H1 (cell line): Measurements from ENCODE around the gene PROSER2. TPM values are rescaled to one million over a fixed set of nuclear protein-coding genes. Genes with fewer than 3 reads are reported as not detected.

ENCODE experiments used
- CTCF ChIA-PET: fragments of 300-600 bp; sonication (Branson Sonifier 250); formaldehyde crosslinking; loops from one replicate; lab custom pipeline; 2021; ENCODE audit not compliant: partially characterized antibody; lab: Charles Lee
- POLR2A ChIA-PET: fragments of 300-600 bp; sonication (Branson Sonifier 250); formaldehyde crosslinking; loops from one replicate; lab custom pipeline; 2021; ENCODE audit warnings: inconsistent platforms; ENCODE audit not compliant: partially characterized antibody; lab: Charles Lee
- DNase-seq, 2 experiments: peaks; one replicate each; pipeline versions ENCODE4 v3.0.0 to v3.0.0-alpha.2; 2010 to 2022; ENCODE audit warnings: low spot score in 2 of 2, low read depth in 1 of 2, mixed read lengths in 1 of 2
- FAIRE-seq: peaks from 2 replicates; lab custom pipeline; 2011; peaks lifted over from hg19 to GRCh38; lab: Jason Lieb, UNC
- H2AFZ ChIP-seq: 2 replicates; pipeline ENCODE4 v1.8.1; 2012; ENCODE audit warnings: low read length, inconsistent platforms
- H2AK5ac ChIP-seq: 2 replicates; pipeline ENCODE4 v1.6.1; 2013; ENCODE audit warnings: low read depth, low read length
- H2BK120ac ChIP-seq: replicated peaks from 2 replicates; pipeline ENCODE3; 2013; ENCODE audit warnings: low read depth, low read length, inconsistent platforms
- H2BK12ac ChIP-seq: 2 replicates; pipeline ENCODE4 v1.6.1; 2013; ENCODE audit warnings: low read depth, low read length
- H2BK15ac ChIP-seq: 2 replicates; pipeline ENCODE4 v1.6.1; 2013; ENCODE audit warnings: low read length
- H2BK20ac ChIP-seq: 2 replicates; pipeline ENCODE4 v1.6.1; 2013; ENCODE audit warnings: low read length
- H2BK5ac ChIP-seq: 2 replicates; pipeline ENCODE4 v1.6.1; 2013; ENCODE audit warnings: low read depth, low read length
- H3K14ac ChIP-seq: 2 replicates; pipeline ENCODE4 v1.6.1; 2013; ENCODE audit warnings: inconsistent platforms; ENCODE audit not compliant: insufficient read length
- H3K18ac ChIP-seq: 2 replicates; pipeline ENCODE4 v1.6.1; 2013; ENCODE audit warnings: low read length; ENCODE audit errors: extremely low read depth
- H3K23ac ChIP-seq: 2 replicates; pipeline ENCODE4 v1.6.1; 2013; ENCODE audit warnings: inconsistent platforms; ENCODE audit not compliant: insufficient read length
- H3K23me2 ChIP-seq: 2 replicates; pipeline ENCODE4 v1.6.1; 2013; ENCODE audit warnings: low read depth, low read length
- H3K27ac ChIP-seq: 2 replicates; pipeline ENCODE4 v1.6.1; 2011; ENCODE audit warnings: low read depth, low read length, inconsistent platforms
- H3K27me3 ChIP-seq, 4 experiments: replicated peaks in 1 of 4; 1 replicate in 1 of 4; 2 replicates in 3 of 4; pipeline versions ENCODE4 v1.6.1 to v1.8.1; 2011 to 2013; ENCODE audit warnings: low read length in 3 of 4, mild to moderate bottlenecking in 3 of 4, inconsistent platforms in 2 of 4, mixed read lengths in 2 of 4, moderate library complexity in 1 of 4; ENCODE audit not compliant: control insufficient read depth in 3 of 4, insufficient read depth in 3 of 4; ENCODE audit errors: extremely low read depth in 1 of 4
- H3K36me3 ChIP-seq, 4 experiments: 2 replicates each; pipeline versions ENCODE4 v1.6.1 to v1.8.1; 2011 to 2013; ENCODE audit warnings: mild to moderate bottlenecking in 4 of 4, low read length in 3 of 4, moderate library complexity in 2 of 4, control low read depth in 1 of 4, inconsistent platforms in 1 of 4; ENCODE audit not compliant: insufficient read depth in 4 of 4, control insufficient read depth in 2 of 4
- H3K4ac ChIP-seq: replicated peaks from 2 replicates; pipeline ENCODE3; 2013; ENCODE audit warnings: low read length, low read depth, mixed read lengths, inconsistent platforms; ENCODE audit not compliant: insufficient read length
- H3K4me1 ChIP-seq, 4 experiments: replicated peaks in 1 of 4; 1 replicate in 1 of 4; 2 replicates in 3 of 4; pipeline versions ENCODE4 v1.6.1 to v1.8.1; 2011 to 2013; ENCODE audit warnings: low read length in 3 of 4, inconsistent platforms in 2 of 4, mixed read lengths in 1 of 4; ENCODE audit not compliant: insufficient read depth in 4 of 4, control insufficient read depth in 3 of 4
- H3K4me2 ChIP-seq, 2 experiments: 2 replicates each; pipeline versions ENCODE4 v1.6.1 to v1.8.1; 2011 to 2013; ENCODE audit warnings: low read depth in 2 of 2, low read length in 2 of 2, control low read depth in 1 of 2, inconsistent platforms in 1 of 2, mild to moderate bottlenecking in 1 of 2; ENCODE audit not compliant: insufficient read depth in 1 of 2
- H3K4me3 ChIP-seq, 4 experiments: fragments of 200-600, 300-600 bp in 1 of 4; sonication (generic), shearing (Covaris generic), sonication (Bioruptor Twin) in 1 of 4; 2 replicates each; pipeline versions ENCODE4 v1.5.1 to v1.8.1; 2011 to 2016; ENCODE audit warnings: low read length in 4 of 4, low read depth in 3 of 4, control low read depth in 2 of 4, inconsistent platforms in 2 of 4, mild to moderate bottlenecking in 2 of 4, mixed read lengths in 1 of 4, moderate library complexity in 1 of 4; ENCODE audit not compliant: insufficient read depth in 2 of 4; ENCODE audit errors: extremely low read depth in 1 of 4
- H3K56ac ChIP-seq: replicated peaks from 2 replicates; pipeline ENCODE3; 2013; ENCODE audit warnings: low read depth, mild to moderate bottlenecking, mixed read lengths, low read length, inconsistent platforms; ENCODE audit not compliant: insufficient read length
- H3K79me1 ChIP-seq: 2 replicates; pipeline ENCODE4 v1.6.1; 2013; ENCODE audit warnings: low read depth, low read length, control low read depth
- H3K79me2 ChIP-seq, 2 experiments: 2 replicates each; pipeline versions ENCODE4 v1.6.1 to v1.8.1; 2012 to 2013; ENCODE audit warnings: low read length in 2 of 2, mild to moderate bottlenecking in 2 of 2, inconsistent platforms in 1 of 2; ENCODE audit not compliant: insufficient read depth in 2 of 2, control insufficient read depth in 1 of 2
- H3K9ac ChIP-seq, 4 experiments: replicated peaks in 1 of 4; 1 replicate in 1 of 4; 2 replicates in 3 of 4; pipeline versions ENCODE4 v1.6.1 to v1.8.1; 2011 to 2013; ENCODE audit warnings: low read depth in 3 of 4, low read length in 3 of 4, control low read depth in 2 of 4, mild to moderate bottlenecking in 2 of 4, moderate library complexity in 2 of 4, inconsistent platforms in 1 of 4; ENCODE audit errors: extremely low read depth in 1 of 4
- H3K9me3 ChIP-seq, 2 experiments: 2 replicates each; pipeline versions ENCODE4 v1.6.1 to v1.8.1; 2012 to 2013; ENCODE audit warnings: mild to moderate bottlenecking in 2 of 2, moderate library complexity in 2 of 2, control low read depth in 1 of 2, inconsistent platforms in 1 of 2, low read depth in 1 of 2, low read length in 1 of 2, mixed read lengths in 1 of 2; ENCODE audit not compliant: insufficient read depth in 2 of 2
- H4K20me1 ChIP-seq, 2 experiments: replicated peaks in 1 of 2; 2 replicates each; pipeline versions ENCODE3 to v1.8.1; 2011 to 2013; ENCODE audit warnings: inconsistent platforms in 2 of 2, low read length in 2 of 2, mild to moderate bottlenecking in 1 of 2; ENCODE audit not compliant: insufficient read depth in 2 of 2, control insufficient read depth in 1 of 2
- H4K5ac ChIP-seq: 2 replicates; pipeline ENCODE4 v1.6.1; 2013; ENCODE audit warnings: low read length, low read depth, mixed read lengths, inconsistent platforms; ENCODE audit not compliant: insufficient read length
- H4K8ac ChIP-seq: 2 replicates; pipeline ENCODE4 v1.8.0; 2013; ENCODE audit warnings: mild to moderate bottlenecking, moderate library complexity, low read length, inconsistent platforms; ENCODE audit not compliant: insufficient read depth; ENCODE audit errors: extremely low read depth
- H4K91ac ChIP-seq: replicated peaks from 2 replicates; pipeline ENCODE3; 2013; ENCODE audit warnings: low read length, mixed read lengths, inconsistent platforms; ENCODE audit not compliant: insufficient read length
- ATF2 ChIP-seq: IDR thresholded peaks from 2 replicates; pipeline ENCODE4 v1.6.1; 2012; ENCODE audit warnings: low read length, inconsistent platforms
- BACH1 ChIP-seq: IDR thresholded peaks from 2 replicates; pipeline ENCODE4 v1.6.1; 2012; ENCODE audit warnings: low read length, improper control_type of control experiment
- CEBPB ChIP-seq: IDR thresholded peaks from 2 replicates; pipeline ENCODE4 v1.6.1; 2012; ENCODE audit warnings: low read depth, low read length
- EZH2 ChIP-seq: fragments of 200-600 bp; sonication (generic); IDR thresholded peaks from 2 replicates; pipeline ENCODE4 v1.7.1; 2012; ENCODE audit warnings: low read depth, mild to moderate bottlenecking, moderate library complexity, low read length, inconsistent platforms; ENCODE audit not compliant: severe bottlenecking
- JUN ChIP-seq: IDR thresholded peaks from 2 replicates; pipeline ENCODE4 v1.6.1; 2011; ENCODE audit warnings: low read depth, mild to moderate bottlenecking, improper control_type of control experiment, low read length
- RBBP5 ChIP-seq: IDR thresholded peaks from 2 replicates; pipeline ENCODE4 v1.7.1; 2012; ENCODE audit warnings: low read depth, mild to moderate bottlenecking, inconsistent platforms, low read length, moderate library complexity, borderline replicate concordance
- SIN3A ChIP-seq, 2 experiments: IDR thresholded peaks in 1 of 2; conservative IDR thresholded peaks in 1 of 2; 2 replicates each; pipeline ENCODE4 v1.6.1; 2011 to 2012; ENCODE audit warnings: low read length in 2 of 2, improper control_type of control experiment in 1 of 2, low read depth in 1 of 2, mild to moderate bottlenecking in 1 of 2
- WGBS, 2 experiments: shearing (Covaris generic) in 1 of 2; methylation state at CpG; one replicate each; pipeline versions ENCODE4 v1.1.6 to v1.1.7; 2013 to 2015; ENCODE audit warnings: low lambda C conversion rate in 2 of 2, mixed read lengths in 2 of 2, inconsistent platforms in 1 of 2, low coverage in 1 of 2, missing lambda C conversion rate in 1 of 2; ENCODE audit not compliant: insufficient replicate concordance in 2 of 2, insufficient coverage in 1 of 2, insufficient read length in 1 of 2; ENCODE audit errors: extremely low coverage in 1 of 2, missing lambda C conversion rate in 1 of 2; 5-methylcytosine and 5-hydroxymethylcytosine counted together
- polyA plus RNA-seq, 7 experiments: library from polyadenylated mRNA; depleted of rRNA in 3 of 7; stranded (reverse) in 5 of 7; unstranded in 2 of 7; fragments of >200 nt in 5 of 7; fragments of 200-250 nt in 2 of 7; gene quantifications; 1 replicate in 5 of 7; 2 replicates in 1 of 7; 4 replicates in 1 of 7; pipeline versions ENCODE4 v1.2.1 to v1.2.3, GENCODE V29; 2011 to 2013; ENCODE audit warnings: missing spikeins in 2 of 7, mixed read lengths in 2 of 7
- total RNA-seq: library from RNA; stranded (reverse); fragmentation: NEBNext Ultra II Directional; extraction: Animal tissue kit (Norgen Biotek cat#: 25700); gene quantifications from 2 replicates; pipeline ENCODE4 v1.2.1, GENCODE V29; 2021
- TF ChIP-seq, protein P1 (sequence below): IDR thresholded peaks from 2 replicates; pipeline ENCODE4 v1.6.1; 2011; ENCODE audit warnings: low read length, improper control_type of control experiment

PROSER2 gene
- total and polyA plus RNA-seq, 2 of the 8 experiments (the other 6 are each of a cell fraction or from before 2014, with no cell fraction given): 3.9 to 13.7 TPM

- H4K8ac ChIP-seq: no peak overlapping the region
- H3K4me1 ChIP-seq: peaks cover 2 to 9% (median 5%) of the 10 kb centered on the region in 4 experiments; a peak in 4 of 7 replicates
- H3K56ac ChIP-seq: no peak overlapping the region
- H2BK20ac ChIP-seq: no peak overlapping the region
- ChIA-PET POLR2A (interaction anchor here (1.0 to 1.5 kb wide), 2 partner anchors 21 to 41 kb away, joined by 3 to 6 read pairs; no protein-coding TSS in a partner anchor), CTCF (interaction anchor here (1.4 to 5.4 kb wide), 4 partner anchors 11 to 81 kb away, joined by 3 to 40 read pairs (median 9); no protein-coding TSS in a partner anchor)
- no peak overlapping the region for H2AK5ac ChIP-seq
- no peaks in the 10 kb centered on the region for H3K9me3 ChIP-seq
- no peak overlapping the region for H3K14ac ChIP-seq
- no peak overlapping the region for H4K91ac ChIP-seq
- H2AFZ ChIP-seq: no peak overlapping the region
- no peak overlapping the region for H4K5ac ChIP-seq
- H3K23me2 ChIP-seq: no peaks in the 10 kb centered on the region
- DNase-seq: no peak
- H3K4me3 ChIP-seq: no peak overlapping the region
- H2BK5ac ChIP-seq: no peak overlapping the region
- H3K79me1 ChIP-seq: peaks cover 2% of the 10 kb centered on the region; the same call in 1 of the 2 replicates
- WGBS, 2 experiments: 84% methylated on average over 7 of the region's 7 CpGs; no CpG with 5 or more reads in 1 of the 2 experiments
- H3K23ac ChIP-seq: no peak overlapping the region
- H3K9ac ChIP-seq: no peak overlapping the region
- H3K79me2 ChIP-seq: peaks cover 0 to 20% of the 10 kb centered on the region in 2 experiments; a peak in 2 of 4 replicates
- H3K36me3 ChIP-seq: no peaks in the 10 kb centered on the region
- no peak overlapping the region for H2BK15ac ChIP-seq
- H2BK120ac ChIP-seq: no peak overlapping the region
- H3K18ac ChIP-seq: no peak overlapping the region
- 0 out of 2 replicates have a peak, but pooled peaks have one; percentile 15 for TF ChIP-seq CEBPB
- TF ChIP-seq, protein P1, sequence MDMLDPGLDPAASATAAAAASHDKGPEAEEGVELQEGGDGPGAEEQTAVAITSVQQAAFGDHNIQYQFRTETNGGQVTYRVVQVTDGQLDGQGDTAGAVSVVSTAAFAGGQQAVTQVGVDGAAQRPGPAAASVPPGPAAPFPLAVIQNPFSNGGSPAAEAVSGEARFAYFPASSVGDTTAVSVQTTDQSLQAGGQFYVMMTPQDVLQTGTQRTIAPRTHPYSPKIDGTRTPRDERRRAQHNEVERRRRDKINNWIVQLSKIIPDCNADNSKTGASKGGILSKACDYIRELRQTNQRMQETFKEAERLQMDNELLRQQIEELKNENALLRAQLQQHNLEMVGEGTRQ: no peak
- TF ChIP-seq RBBP5: no peak
- no peak for TF ChIP-seq JUN
- no peak for TF ChIP-seq ATF2
- TF ChIP-seq SIN3A (conservative IDR thresholded peaks at IDR 0.05 in 1 of 2, IDR thresholded peaks at IDR 0.05 in 1 of 2; ENCODE audit: low read depth in 1 of 2, low read length in 2 of 2): no peak
- TF ChIP-seq EZH2: no peak
- no peak for TF ChIP-seq BACH1
- H3K27ac ChIP-seq: no peak overlapping the region
- peaks cover 0 to 2% of the 10 kb centered on the region in 2 experiments for H4K20me1 ChIP-seq
- H3K27me3 ChIP-seq: no peaks in the 10 kb centered on the region
- no peak overlapping the region for H3K4ac ChIP-seq
- peak; percentile 7 for FAIRE-seq
- no peak overlapping the region for H3K4me2 ChIP-seq
- no peak overlapping the region for H2BK12ac ChIP-seq
Observed at GRCh38 chr10:11831520-11831951, 8.4 kb downstream of the PROSER2 start.
